ENCODE data around the gene RBBP8NL. TPM values are rescaled to one million over a fixed set of nuclear protein-coding genes. Genes with fewer than 3 reads are reported as not detected.
A peak's percentile ranks its signal among the peaks of the same experiment; 100 is the strongest.

The RBBP8NL gene
- total and polyA plus RNA-seq, 2 donors (not counting 3 experiments of a cell fraction or from before 2014, with no cell fraction given): not detected

GRCh38 chr20:62376112-62377063, 51.0 kb downstream of the RBBP8NL start:
- CTCF ChIA-PET: interaction anchor here (0.8 to 9.9 kb wide), 14 partner anchors 10 to 365 kb away, joined by 3 to 179 read pairs (median 9); partner anchors contain the start of genes ADRM1, LAMA5 and RPS21
- DNase-seq (ENCODE audit: low read depth, low spot score): no peak

More at GRCh38 chr20:62376112-62377063, 51.0 kb downstream of the RBBP8NL start:
- Histone ChIP-seq H4K20me1 (replicated peaks; ENCODE audit: control insufficient read depth, extremely low read depth, insufficient read depth, low read length) (no peaks in the 10 kb centered on the region), H3K36me3 (ENCODE audit: control insufficient read depth in 2 of 2, extremely low read depth in 1 of 2, insufficient read depth in 2 of 2, low read length in 2 of 2) (no peaks in the 10 kb centered on the region), H3K4me2 (ENCODE audit: insufficient read depth, low read length) (no peak overlapping the region), H3K27ac (ENCODE audit: insufficient read depth, low read depth, low read length) (no peak overlapping the region), H2AFZ (ENCODE audit: low read depth, low read length) (no peak overlapping the region), H3K27me3 (ENCODE audit: control insufficient read depth in 2 of 2, insufficient read depth in 2 of 2, low read length in 2 of 2) (no peaks in the 10 kb centered on the region), H3K79me2 (ENCODE audit: control insufficient read depth, insufficient read depth, low read length) (no peaks in the 10 kb centered on the region), H3K9me3 (replicated peaks; ENCODE audit: control insufficient read depth, insufficient read depth, low read length) (no peaks in the 10 kb centered on the region), H3K9ac (replicated peaks; ENCODE audit: extremely low read depth, insufficient read depth, low read length) (no peak overlapping the region), H3K9me1 (replicated peaks; ENCODE audit: control insufficient read depth, extremely low read depth, insufficient read depth, low read length) (no peaks in the 10 kb centered on the region), H3K4me3 (replicated peaks in 1 of 3; ENCODE audit: insufficient read depth in 1 of 3, low read depth in 1 of 3, low read length in 3 of 3) (no peak overlapping the region), H3K4me1 (ENCODE audit: control insufficient read depth, extremely low read depth, insufficient read depth, low read length) (peaks cover 11% of the 10 kb centered on the region)
- FAIRE-seq: peak; percentile 49
- intact Hi-C loops (cut with micrococcal nuclease): no loop called here
- no peak for TF ChIP-seq MYC (IDR thresholded peaks at IDR 0.05; ENCODE audit: low read depth, low read length)
- no peak for TF ChIP-seq POLR2AphosphoS5 (IDR thresholded peaks at IDR 0.05; ENCODE audit: insufficient read depth, low read depth, low read length)
- TF ChIP-seq CTCF (IDR thresholded peaks at IDR 0.05; ENCODE audit: extremely low read depth in 1 of 2, insufficient read depth in 1 of 2, low read depth in 1 of 2, low read length in 2 of 2): peak; percentile 27 to 57
- no peak for TF ChIP-seq POLR2A (IDR thresholded peaks at IDR 0.05; ENCODE audit: low read depth, low read length)
- TF ChIP-seq EZH2 (IDR thresholded peaks at IDR 0.05; ENCODE audit: borderline replicate concordance, low read depth, low read length, severe bottlenecking): no peak
- no peak for TF ChIP-seq GATA2 (IDR thresholded peaks at IDR 0.05; ENCODE audit: insufficient read depth, insufficient read length, low read depth, low read length)
- no peak for TF ChIP-seq JUN (IDR thresholded peaks at IDR 0.05; ENCODE audit: borderline replicate concordance, insufficient read depth, insufficient read length, low read depth)
- POLR2A ChIA-PET: interaction anchor here (0.6 to 0.8 kb wide), 2 partner anchors 12 to 343 kb away, joined by 3 to 5 read pairs; no protein-coding TSS in a partner anchor
- dilution Hi-C loops (cut with MboI; ENCODE audit: extremely low pct_ligation_motif_present, low sequenced_read_pairs): no loop called here
- BruUV-seq (replicated peaks): no TSS peak
